HEK293 (cell line): ENCODE measurements around the gene SMYD1.

Source experiments
- CTCF ChIA-PET: fragments of 350-600 bp; formaldehyde crosslinking; extraction: SDS; loops from one replicate; lab custom pipeline; 2021; ENCODE audit warnings: antibody characterized with exemption; lab: Yijun Ruan, JAX
- POLR2A ChIA-PET: fragments of 300-600 bp; formaldehyde crosslinking; extraction: SDS; loops from one replicate; lab custom pipeline; 2020; ENCODE audit warnings: antibody characterized with exemption, inconsistent platforms; lab: Yijun Ruan, JAX
- H3K27ac ChIP-seq: fragments of 200-500 bp; sonication (Bioruptor generic); 2 replicates; pipeline ENCODE4 v1.5.1; 2014; ENCODE audit warnings: low read depth, low read length, control low read depth, inconsistent platforms; ENCODE audit errors: extremely low read depth
- H3K36me3 ChIP-seq, 2 experiments: fragments of 200-500 bp in 1 of 2; sonication (Bioruptor generic) in 1 of 2; 1 replicate in 1 of 2; 2 replicates in 1 of 2; pipeline ENCODE4 v1.5.1; 2014 to 2017; ENCODE audit warnings: inconsistent platforms in 2 of 2, low read length in 2 of 2; ENCODE audit not compliant: control insufficient read depth in 2 of 2, insufficient read depth in 1 of 2
- H3K4me1 ChIP-seq: fragments of 200-500 bp; sonication (Bioruptor generic); 2 replicates; pipeline ENCODE4 v1.5.1; 2014; ENCODE audit warnings: mild to moderate bottlenecking, low read length, inconsistent platforms; ENCODE audit not compliant: control insufficient read depth, insufficient read depth
- H3K4me3 ChIP-seq: 2 replicates; pipeline ENCODE4 v1.5.1; 2011; ENCODE audit warnings: low read depth, mild to moderate bottlenecking, control low read depth, low read length, moderate library complexity
- H3K9me3 ChIP-seq: fragments of 200-500 bp; sonication (Bioruptor generic); 2 replicates; pipeline ENCODE4 v1.5.1; 2014; ENCODE audit warnings: low read depth, low read length, inconsistent platforms; ENCODE audit not compliant: control insufficient read depth, insufficient read depth
- ZBTB17 ChIP-seq: fragments of 450-650 bp; formaldehyde crosslinking; IDR thresholded peaks from 2 replicates; pipeline ENCODE4 v1.5.1; 2016; ENCODE audit warnings: missing biosample characterization, missing genetic modification characterization
- ZFP3 ChIP-seq: fragments of 450-650 bp; formaldehyde crosslinking; IDR thresholded peaks from 2 replicates; pipeline ENCODE4 v1.5.1; 2016; ENCODE audit warnings: low read depth, missing biosample characterization, missing genetic modification characterization
- ZFP41 ChIP-seq: fragments of 450-650 bp; formaldehyde crosslinking; IDR thresholded peaks from 2 replicates; pipeline ENCODE4 v1.5.1; 2016; ENCODE audit warnings: missing biosample characterization, missing genetic modification characterization, borderline replicate concordance
- ZIC2 ChIP-seq: fragments of 450-650 bp; formaldehyde crosslinking; IDR thresholded peaks from 2 replicates; pipeline ENCODE4 v1.5.1; 2016; ENCODE audit warnings: missing biosample characterization, missing genetic modification characterization
- ZNF155 ChIP-seq: fragments of 450-650 bp; formaldehyde crosslinking; IDR thresholded peaks from 2 replicates; pipeline ENCODE4 v1.5.1; 2016; ENCODE audit warnings: missing biosample characterization, missing genetic modification characterization
- ZNF16 ChIP-seq: fragments of 450-650 bp; formaldehyde crosslinking; IDR thresholded peaks from 2 replicates; pipeline ENCODE4 v1.5.1; 2016; ENCODE audit warnings: low read depth, missing biosample characterization, missing genetic modification characterization
- ZNF214 ChIP-seq: fragments of 450-650 bp; formaldehyde crosslinking; IDR thresholded peaks from 2 replicates; pipeline ENCODE4 v1.5.1; 2017; ENCODE audit warnings: missing biosample characterization, mild to moderate bottlenecking, missing genetic modification characterization, borderline replicate concordance
- ZNF266 ChIP-seq: fragments of 450-650 bp; formaldehyde crosslinking; IDR thresholded peaks from 2 replicates; pipeline ENCODE4 v1.5.1; 2016; ENCODE audit warnings: missing biosample characterization, missing genetic modification characterization, low read depth
- ZNF354C ChIP-seq: fragments of 450-650 bp; formaldehyde crosslinking; IDR thresholded peaks from 2 replicates; pipeline ENCODE4 v1.5.1; 2016; ENCODE audit warnings: missing biosample characterization, missing genetic modification characterization, low read depth, borderline replicate concordance
- ZNF501 ChIP-seq: fragments of 450-650 bp; formaldehyde crosslinking; IDR thresholded peaks from 2 replicates; pipeline ENCODE4 v1.5.1; 2016; ENCODE audit warnings: missing biosample characterization, missing genetic modification characterization
- ZNF561 ChIP-seq: fragments of 450-650 bp; IDR thresholded peaks from 2 replicates; pipeline ENCODE4 v1.5.1; 2018; ENCODE audit warnings: missing biosample characterization, missing genetic modification characterization, borderline replicate concordance
- ZNF747 ChIP-seq: fragments of 450-650 bp; formaldehyde crosslinking; IDR thresholded peaks from 2 replicates; pipeline ENCODE4 v1.5.1; 2016; ENCODE audit warnings: missing biosample characterization, missing genetic modification characterization
- ZNF776 ChIP-seq: fragments of 450-650 bp; formaldehyde crosslinking; IDR thresholded peaks from 2 replicates; pipeline ENCODE4 v1.5.0; 2017; ENCODE audit warnings: missing biosample characterization, missing genetic modification characterization, borderline replicate concordance
- ZNF785 ChIP-seq: fragments of 450-650 bp; formaldehyde crosslinking; IDR thresholded peaks from 2 replicates; pipeline ENCODE4 v1.5.1; 2016; ENCODE audit warnings: missing biosample characterization, missing genetic modification characterization
- ZNF830 ChIP-seq: fragments of 450-650 bp; IDR thresholded peaks from 2 replicates; pipeline ENCODE4 v1.5.0; 2018; ENCODE audit warnings: missing biosample characterization, missing genetic modification characterization, low read depth, mild to moderate bottlenecking, moderate library complexity
- ZNF837 ChIP-seq: fragments of 450-650 bp; formaldehyde crosslinking; IDR thresholded peaks from 2 replicates; pipeline ENCODE4 v1.5.1; 2016; ENCODE audit warnings: missing biosample characterization, missing genetic modification characterization
- TF ChIP-seq, protein P1 (sequence below): IDR thresholded peaks from 2 replicates; pipeline ENCODE4 v1.6.1; 2011; ENCODE audit warnings: mild to moderate bottlenecking, low read depth, low read length, borderline replicate concordance
- TF ChIP-seq, protein P2 (sequence below): fragments of 450-650 bp; formaldehyde crosslinking; optimal IDR thresholded peaks from 2 replicates; pipeline ENCODE3; 2016; ENCODE audit warnings: missing biosample characterization, mild to moderate bottlenecking, missing genetic modification characterization
- TF ChIP-seq, protein P3 (sequence below): fragments of 450-650 bp; formaldehyde crosslinking; IDR thresholded peaks from 2 replicates; pipeline ENCODE4 v1.5.1; 2016; ENCODE audit warnings: missing biosample characterization, missing genetic modification characterization, borderline replicate concordance
- TF ChIP-seq, protein P4 (sequence below): fragments of 450-650 bp; formaldehyde crosslinking; IDR thresholded peaks from 2 replicates; pipeline ENCODE4 v1.5.1; 2016; ENCODE audit warnings: missing biosample characterization, missing genetic modification characterization
- TF ChIP-seq, protein P5 (sequence below): fragments of 450-650 bp; formaldehyde crosslinking; IDR thresholded peaks from 2 replicates; pipeline ENCODE4 v1.5.1; 2016; ENCODE audit warnings: missing biosample characterization, missing genetic modification characterization, low read depth

Gene SMYD1

DNA sequence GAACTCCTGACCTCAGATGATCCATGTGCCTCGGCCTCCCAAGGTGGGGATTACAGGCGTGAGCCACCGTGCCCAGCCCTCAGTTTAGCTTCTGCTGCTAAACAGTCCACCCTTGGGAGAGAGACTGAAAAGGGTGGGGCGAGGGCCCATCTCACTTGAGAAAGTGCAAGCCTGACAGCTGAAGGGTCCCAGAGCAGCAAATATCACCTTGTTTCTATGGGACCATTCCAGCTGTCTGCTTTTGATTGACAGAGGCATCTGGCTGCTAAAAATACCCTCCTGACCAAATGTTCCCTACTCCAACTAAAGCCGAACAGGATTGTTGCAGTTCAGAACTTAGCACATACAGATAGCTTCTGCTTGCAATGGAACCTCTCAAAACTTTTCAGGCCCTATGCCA is 436 bp upstream of the SMYD1 start (continued):
- TF ChIP-seq ZNF747 (tag by site-specific recombination) (no peak), ZIC2 (tag by site-specific recombination) (no peak), ZNF561 (tag by site-specific recombination) (no peak), ZNF155 (tag by site-specific recombination) (no peak), ZNF785 (tag by site-specific recombination) (no peak)
- TF ChIP-seq, protein P1, sequence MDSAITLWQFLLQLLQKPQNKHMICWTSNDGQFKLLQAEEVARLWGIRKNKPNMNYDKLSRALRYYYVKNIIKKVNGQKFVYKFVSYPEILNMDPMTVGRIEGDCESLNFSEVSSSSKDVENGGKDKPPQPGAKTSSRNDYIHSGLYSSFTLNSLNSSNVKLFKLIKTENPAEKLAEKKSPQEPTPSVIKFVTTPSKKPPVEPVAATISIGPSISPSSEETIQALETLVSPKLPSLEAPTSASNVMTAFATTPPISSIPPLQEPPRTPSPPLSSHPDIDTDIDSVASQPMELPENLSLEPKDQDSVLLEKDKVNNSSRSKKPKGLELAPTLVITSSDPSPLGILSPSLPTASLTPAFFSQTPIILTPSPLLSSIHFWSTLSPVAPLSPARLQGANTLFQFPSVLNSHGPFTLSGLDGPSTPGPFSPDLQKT = no peak
- TF ChIP-seq, protein P2, sequence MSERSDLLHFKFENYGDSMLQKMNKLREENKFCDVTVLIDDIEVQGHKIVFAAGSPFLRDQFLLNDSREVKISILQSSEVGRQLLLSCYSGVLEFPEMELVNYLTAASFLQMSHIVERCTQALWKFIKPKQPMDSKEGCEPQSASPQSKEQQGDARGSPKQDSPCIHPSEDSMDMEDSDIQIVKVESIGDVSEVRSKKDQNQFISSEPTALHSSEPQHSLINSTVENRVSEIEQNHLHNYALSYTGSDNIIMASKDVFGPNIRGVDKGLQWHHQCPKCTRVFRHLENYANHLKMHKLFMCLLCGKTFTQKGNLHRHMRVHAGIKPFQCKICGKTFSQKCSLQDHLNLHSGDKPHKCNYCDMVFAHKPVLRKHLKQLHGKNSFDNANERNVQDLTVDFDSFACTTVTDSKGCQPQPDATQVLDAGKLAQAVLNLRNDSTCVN = no peak

DNA sequence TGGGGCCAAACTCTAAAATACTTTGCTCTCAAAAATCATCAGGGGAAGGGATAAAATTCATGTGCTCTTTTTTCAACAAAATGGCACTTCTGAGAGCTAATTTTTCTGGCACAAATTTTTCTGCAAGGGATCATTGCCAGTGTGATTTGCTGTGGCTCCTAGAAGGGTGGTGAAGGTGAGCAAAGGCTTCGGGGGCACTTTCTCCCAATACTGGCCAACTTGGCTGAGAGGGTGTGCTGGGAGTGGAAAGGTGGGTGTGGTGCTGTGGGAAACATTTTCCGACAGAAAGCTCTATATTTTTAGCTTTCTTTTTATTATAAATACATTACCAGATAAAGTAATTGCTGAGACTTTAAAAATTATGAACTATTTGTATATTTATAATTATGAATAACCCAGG is 419 bp downstream of the SMYD1 start:
- POLR2A ChIA-PET = no interaction called here

DNA sequence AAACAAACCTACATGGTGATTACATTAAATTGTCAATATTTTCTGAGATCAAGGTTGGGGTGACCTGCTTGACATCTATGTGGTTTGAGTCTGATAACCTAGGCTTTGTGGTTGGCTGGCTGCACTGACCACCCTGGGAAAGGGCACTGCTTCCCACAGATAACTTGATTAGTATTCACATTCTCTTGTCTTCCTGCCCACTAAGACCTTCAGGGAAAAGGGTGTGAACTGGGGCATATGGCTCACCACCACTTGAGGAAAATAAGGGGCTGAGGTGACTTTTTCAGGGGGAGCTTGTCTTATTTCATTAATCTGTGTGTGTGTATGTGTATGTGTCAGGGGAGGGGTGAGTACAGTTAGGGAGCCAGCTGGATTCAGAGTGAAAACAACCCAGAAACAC is 1.5 kb downstream of the SMYD1 start:
- TF ChIP-seq ZFP3 (tag by site-specific recombination) (no peak), ZNF266 (tag by site-specific recombination) (no peak), ZNF16 (tag by site-specific recombination) (no peak), ZFP41 (no peak), ZNF837 (tag by site-specific recombination) (no peak), ZBTB17 (no peak), ZNF354C (tag by site-specific recombination) (no peak)
- TF ChIP-seq, protein P3, sequence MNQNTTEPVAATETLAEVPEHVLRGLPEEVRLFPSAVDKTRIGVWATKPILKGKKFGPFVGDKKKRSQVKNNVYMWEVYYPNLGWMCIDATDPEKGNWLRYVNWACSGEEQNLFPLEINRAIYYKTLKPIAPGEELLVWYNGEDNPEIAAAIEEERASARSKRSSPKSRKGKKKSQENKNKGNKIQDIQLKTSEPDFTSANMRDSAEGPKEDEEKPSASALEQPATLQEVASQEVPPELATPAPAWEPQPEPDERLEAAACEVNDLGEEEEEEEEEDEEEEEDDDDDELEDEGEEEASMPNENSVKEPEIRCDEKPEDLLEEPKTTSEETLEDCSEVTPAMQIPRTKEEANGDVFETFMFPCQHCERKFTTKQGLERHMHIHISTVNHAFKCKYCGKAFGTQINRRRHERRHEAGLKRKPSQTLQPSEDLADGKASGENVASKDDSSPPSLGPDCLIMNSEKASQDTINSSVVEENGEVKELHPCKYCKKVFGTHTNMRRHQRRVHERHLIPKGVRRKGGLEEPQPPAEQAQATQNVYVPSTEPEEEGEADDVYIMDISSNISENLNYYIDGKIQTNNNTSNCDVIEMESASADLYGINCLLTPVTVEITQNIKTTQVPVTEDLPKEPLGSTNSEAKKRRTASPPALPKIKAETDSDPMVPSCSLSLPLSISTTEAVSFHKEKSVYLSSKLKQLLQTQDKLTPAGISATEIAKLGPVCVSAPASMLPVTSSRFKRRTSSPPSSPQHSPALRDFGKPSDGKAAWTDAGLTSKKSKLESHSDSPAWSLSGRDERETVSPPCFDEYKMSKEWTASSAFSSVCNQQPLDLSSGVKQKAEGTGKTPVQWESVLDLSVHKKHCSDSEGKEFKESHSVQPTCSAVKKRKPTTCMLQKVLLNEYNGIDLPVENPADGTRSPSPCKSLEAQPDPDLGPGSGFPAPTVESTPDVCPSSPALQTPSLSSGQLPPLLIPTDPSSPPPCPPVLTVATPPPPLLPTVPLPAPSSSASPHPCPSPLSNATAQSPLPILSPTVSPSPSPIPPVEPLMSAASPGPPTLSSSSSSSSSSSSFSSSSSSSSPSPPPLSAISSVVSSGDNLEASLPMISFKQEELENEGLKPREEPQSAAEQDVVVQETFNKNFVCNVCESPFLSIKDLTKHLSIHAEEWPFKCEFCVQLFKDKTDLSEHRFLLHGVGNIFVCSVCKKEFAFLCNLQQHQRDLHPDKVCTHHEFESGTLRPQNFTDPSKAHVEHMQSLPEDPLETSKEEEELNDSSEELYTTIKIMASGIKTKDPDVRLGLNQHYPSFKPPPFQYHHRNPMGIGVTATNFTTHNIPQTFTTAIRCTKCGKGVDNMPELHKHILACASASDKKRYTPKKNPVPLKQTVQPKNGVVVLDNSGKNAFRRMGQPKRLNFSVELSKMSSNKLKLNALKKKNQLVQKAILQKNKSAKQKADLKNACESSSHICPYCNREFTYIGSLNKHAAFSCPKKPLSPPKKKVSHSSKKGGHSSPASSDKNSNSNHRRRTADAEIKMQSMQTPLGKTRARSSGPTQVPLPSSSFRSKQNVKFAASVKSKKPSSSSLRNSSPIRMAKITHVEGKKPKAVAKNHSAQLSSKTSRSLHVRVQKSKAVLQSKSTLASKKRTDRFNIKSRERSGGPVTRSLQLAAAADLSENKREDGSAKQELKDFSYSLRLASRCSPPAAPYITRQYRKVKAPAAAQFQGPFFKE (tag by site-specific recombination) = no peak
- TF ChIP-seq, protein P4, sequence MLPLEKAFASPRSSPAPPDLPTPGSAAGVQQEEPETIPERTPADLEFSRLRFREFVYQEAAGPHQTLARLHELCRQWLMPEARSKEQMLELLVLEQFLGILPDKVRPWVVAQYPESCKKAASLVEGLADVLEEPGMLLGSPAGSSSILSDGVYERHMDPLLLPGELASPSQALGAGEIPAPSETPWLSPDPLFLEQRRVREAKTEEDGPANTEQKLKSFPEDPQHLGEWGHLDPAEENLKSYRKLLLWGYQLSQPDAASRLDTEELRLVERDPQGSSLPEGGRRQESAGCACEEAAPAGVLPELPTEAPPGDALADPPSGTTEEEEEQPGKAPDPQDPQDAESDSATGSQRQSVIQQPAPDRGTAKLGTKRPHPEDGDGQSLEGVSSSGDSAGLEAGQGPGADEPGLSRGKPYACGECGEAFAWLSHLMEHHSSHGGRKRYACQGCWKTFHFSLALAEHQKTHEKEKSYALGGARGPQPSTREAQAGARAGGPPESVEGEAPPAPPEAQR (tag by site-specific recombination) = no peak
- TF ChIP-seq, all 188 proteins: peak for 0
- Histone ChIP-seq H3K4me3 (no peak overlapping the region), H3K4me1 (no peaks in the 10 kb centered on the region), H3K36me3 (no peaks in the 10 kb centered on the region), H3K9me3 (no peaks in the 10 kb centered on the region), H3K27ac (no peak overlapping the region)
- CTCF ChIA-PET = interaction anchor here (1.1 to 3.3 kb wide), 2 partner anchors 7 to 8 kb away, joined by 3 to 27 read pairs; no protein-coding TSS in a partner anchor
- POLR2A ChIA-PET = no interaction called here

More for the DNA sequence above, 419 bp downstream of the SMYD1 start:
- no peaks in the 10 kb centered on the region for H3K9me3 ChIP-seq
- no peak for TF ChIP-seq ZNF830 (tag by site-specific recombination)
- TF ChIP-seq ZNF501 (tag by site-specific recombination) = no peak
- TF ChIP-seq, protein P5, sequence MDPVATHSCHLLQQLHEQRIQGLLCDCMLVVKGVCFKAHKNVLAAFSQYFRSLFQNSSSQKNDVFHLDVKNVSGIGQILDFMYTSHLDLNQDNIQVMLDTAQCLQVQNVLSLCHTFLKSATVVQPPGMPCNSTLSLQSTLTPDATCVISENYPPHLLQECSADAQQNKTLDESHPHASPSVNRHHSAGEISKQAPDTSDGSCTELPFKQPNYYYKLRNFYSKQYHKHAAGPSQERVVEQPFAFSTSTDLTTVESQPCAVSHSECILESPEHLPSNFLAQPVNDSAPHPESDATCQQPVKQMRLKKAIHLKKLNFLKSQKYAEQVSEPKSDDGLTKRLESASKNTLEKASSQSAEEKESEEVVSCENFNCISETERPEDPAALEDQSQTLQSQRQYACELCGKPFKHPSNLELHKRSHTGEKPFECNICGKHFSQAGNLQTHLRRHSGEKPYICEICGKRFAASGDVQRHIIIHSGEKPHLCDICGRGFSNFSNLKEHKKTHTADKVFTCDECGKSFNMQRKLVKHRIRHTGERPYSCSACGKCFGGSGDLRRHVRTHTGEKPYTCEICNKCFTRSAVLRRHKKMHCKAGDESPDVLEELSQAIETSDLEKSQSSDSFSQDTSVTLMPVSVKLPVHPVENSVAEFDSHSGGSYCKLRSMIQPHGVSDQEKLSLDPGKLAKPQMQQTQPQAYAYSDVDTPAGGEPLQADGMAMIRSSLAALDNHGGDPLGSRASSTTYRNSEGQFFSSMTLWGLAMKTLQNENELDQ (tag by site-specific recombination) = no peak
- no peak for TF ChIP-seq ZNF785 (tag by site-specific recombination)
- TF ChIP-seq ZNF776 (tag by site-specific recombination) = no peak
- no peak for TF ChIP-seq ZNF214 (tag by site-specific recombination)
- TF ChIP-seq, all 188 proteins: peak for 0
- Histone ChIP-seq H3K4me3 (no peak overlapping the region), H3K27ac (no peak overlapping the region), H3K4me1 (no peaks in the 10 kb centered on the region), H3K36me3 (no peaks in the 10 kb centered on the region)
- CTCF ChIA-PET = interaction anchor here (3.3 kb wide), 1 partner anchor 7 kb away, joined by 27 read pairs; no protein-coding TSS in a partner anchor
